ENCODE measurements around the gene RDH14.

DNA sequence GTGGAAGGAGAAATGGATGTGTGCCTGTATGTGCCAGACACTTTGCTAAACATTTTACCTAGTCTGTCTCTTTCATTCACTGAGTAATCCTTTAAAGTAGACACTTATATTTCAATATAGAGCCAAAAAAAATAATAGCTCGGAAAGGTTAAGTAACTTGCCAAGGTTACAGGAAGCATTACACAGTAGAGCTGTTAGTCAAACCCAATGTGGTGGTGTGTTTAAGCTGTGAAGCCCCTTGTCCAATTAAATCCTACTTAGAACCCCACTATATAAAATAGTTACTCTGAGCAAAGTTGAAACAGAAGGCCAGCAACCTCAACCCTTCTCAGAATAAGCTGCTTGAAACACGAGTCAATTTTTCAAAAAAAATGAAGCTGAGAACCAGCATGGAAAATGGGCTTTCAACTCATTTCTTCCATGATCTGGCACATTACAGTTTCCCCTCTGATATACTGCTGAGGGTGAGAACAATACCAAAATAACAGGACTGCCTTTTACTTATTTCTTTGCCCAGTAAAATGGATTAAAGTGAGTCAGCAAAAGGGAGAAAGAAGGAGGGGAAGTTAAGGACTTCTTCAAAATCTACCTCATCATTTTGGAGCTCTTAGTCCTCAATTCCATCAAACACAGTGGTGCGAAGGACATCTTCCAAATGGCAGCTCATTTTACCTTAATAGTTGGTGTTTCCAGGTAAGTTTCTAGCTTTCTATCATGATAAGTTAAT is 7.9 kb downstream of the RDH14 start:
- no peak for TF ChIP-seq EZH2 (IDR thresholded peaks at IDR 0.05; ENCODE audit: insufficient read depth, poor library complexity, severe bottlenecking)
- no peak for TF ChIP-seq EZH2phosphoT487 (IDR thresholded peaks at IDR 0.05; ENCODE audit: insufficient read depth, low read depth)
